ENCODE results near the gene SUPT4H1. TPM values are rescaled to one million over a fixed set of nuclear protein-coding genes. Genes with fewer than 3 reads are reported as not detected.

SUPT4H1 gene
- total and polyA plus RNA-seq, 2 of the 4 experiments (the other 2 are of a cell fraction) = 51.6 to 129 TPM

DNA sequence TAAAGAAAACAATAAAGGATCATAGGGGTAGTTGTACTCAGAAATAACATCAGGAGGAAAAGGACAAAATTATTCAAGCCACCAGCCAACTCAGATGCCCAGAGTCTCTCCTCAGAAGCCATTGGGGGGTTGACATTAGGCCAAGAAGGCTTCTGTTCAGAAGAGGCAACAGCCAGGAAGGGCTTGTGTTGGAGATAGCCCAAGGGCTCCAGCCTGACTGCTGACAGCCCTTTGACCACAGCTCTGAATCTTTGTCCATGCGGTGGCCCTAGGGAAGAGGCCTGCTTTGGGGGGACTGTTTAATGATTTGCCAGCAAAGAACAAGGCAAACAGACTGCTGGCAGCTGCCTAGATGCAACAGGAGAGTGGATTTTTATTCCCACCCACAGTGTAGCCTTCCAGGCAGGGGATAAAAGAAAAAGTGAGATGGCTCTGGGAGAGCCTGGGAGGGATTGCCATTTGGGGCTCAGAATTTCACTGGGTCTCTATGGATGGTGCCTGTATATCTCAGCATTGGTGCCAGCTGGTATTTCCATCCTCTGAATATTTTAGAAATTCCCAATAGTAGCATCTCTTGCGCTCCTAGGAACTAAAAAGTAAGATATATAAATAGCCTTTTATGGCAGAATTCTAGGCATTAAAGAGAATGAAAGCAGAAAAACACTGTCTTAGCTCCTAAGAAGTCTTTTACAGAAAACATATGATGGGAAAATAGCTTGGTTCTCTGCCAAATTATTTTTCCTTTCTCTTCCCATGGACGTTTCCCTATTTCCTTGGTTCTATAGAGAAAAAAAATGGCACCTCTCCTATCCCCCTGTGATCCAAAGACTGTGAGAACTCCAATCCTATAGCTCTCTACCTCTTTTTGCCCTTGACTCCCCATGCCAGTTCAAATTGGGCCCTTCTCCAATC, 29.4 kb upstream of the SUPT4H1 start (continued):
- no peak for TF ChIP-seq MXI1 (IDR thresholded peaks at IDR 0.05; ENCODE audit: borderline replicate concordance, low read depth, low read length)

DNA sequence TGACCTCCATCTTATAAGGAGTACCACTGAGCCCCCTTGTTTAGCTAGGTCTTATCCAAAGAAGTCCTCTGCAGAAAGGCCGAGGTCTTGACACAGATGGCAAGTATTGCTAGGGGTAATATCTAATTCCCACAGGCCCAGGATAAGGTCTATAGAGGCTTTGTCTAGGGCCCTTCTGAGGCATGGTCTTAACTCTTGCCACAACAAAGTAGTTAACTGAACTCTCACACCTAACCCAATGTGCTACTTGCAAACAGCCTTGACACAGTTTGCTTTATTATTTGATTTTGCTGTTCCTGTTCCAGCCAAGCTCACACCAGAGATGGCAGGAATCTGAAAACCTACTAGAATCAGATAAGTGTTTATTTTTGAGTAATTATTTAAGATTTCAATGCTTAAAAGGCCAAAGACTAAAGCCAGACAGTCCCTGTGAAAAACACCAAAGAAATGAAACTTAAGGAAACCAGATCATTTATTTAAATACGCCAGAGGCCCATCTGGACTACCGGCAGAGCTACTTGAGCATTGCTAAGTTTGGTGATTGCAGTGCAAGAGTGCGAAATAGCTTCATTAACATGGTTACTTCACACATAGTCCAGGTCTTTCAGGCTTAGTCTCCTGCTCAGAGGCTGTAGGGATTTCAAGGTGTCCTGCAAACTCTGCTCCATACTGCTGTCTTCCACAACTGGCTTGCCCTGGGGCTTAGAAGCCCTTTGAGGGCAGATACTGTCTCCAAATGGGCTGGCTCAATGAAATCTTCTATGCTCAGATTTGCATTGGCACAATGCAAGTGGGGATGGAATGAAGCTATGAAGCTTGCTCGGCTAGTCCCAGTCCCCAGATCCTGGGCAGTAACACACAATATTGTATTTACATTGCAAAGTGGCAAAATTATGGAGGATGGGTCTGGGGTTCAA, 28.5 kb upstream of the SUPT4H1 start:
- H3K14ac ChIP-seq (replicated peaks; ENCODE audit: low read depth, low read length) = no peak overlapping the region
- no peaks in the 10 kb centered on the region for H3K9me1 ChIP-seq (ENCODE audit: insufficient read depth, low read length)
- no peak overlapping the region for H3K18ac ChIP-seq (ENCODE audit: low read depth, low read length)
- no peak overlapping the region for H4K5ac ChIP-seq (ENCODE audit: low read depth, low read length)
- TF ChIP-seq FOS (IDR thresholded peaks at IDR 0.05; ENCODE audit: low read depth, low read length) = no peak
- no TSS peak for BruUV-seq (replicated peaks)
- peaks cover 23% of the 10 kb centered on the region for H3K27me3 ChIP-seq (ENCODE audit: control insufficient read depth, insufficient read depth, low read length)
- H2AK9ac ChIP-seq (replicated peaks; ENCODE audit: low read depth, low read length, poor library complexity) = no peak overlapping the region
- no peaks in the 10 kb centered on the region for H3K9me3 ChIP-seq (ENCODE audit: control insufficient read depth, insufficient read depth, low read length)
- CTCF ChIA-PET = interaction anchor here (0.5 kb wide), 1 partner anchor 120 kb away, joined by 5 read pairs; no protein-coding TSS in a partner anchor
- no peak overlapping the region for H4K8ac ChIP-seq (ENCODE audit: low read depth in 2 of 2, low read length in 2 of 2)
- no peak overlapping the region for H3K9ac ChIP-seq (ENCODE audit: low read depth, low read length)
- in situ Hi-C loops (cut with MboI; ENCODE audit: low sequenced_read_pairs) (no loop called here), dilution Hi-C loops (cut with HindIII; ENCODE audit: low sequenced_read_pairs, unreplicated experiment) (no loop called here), intact Hi-C loops (cut with micrococcal nuclease) (no loop called here)
- no peak overlapping the region for H2BK20ac ChIP-seq (ENCODE audit: low read depth, low read length)
- H4K20me1 ChIP-seq (ENCODE audit: insufficient read depth, low read length) = no peaks in the 10 kb centered on the region
- H3K36me3 ChIP-seq (ENCODE audit: control insufficient read depth, insufficient read depth, low read length) = no peaks in the 10 kb centered on the region
- no peak overlapping the region for H2BK5ac ChIP-seq (ENCODE audit: low read depth, low read length, poor library complexity, severe bottlenecking)
- H3K79me1 ChIP-seq (ENCODE audit: low read depth in 1 of 2, low read length in 2 of 2) = no peaks in the 10 kb centered on the region
- H3K4me3 ChIP-seq (ENCODE audit: insufficient read depth, low read depth, low read length) = no peak overlapping the region
- H4K91ac ChIP-seq (ENCODE audit: insufficient read depth, low read depth, low read length) = no peak overlapping the region
- H3K23ac ChIP-seq (ENCODE audit: low read depth, low read length) = no peak overlapping the region
- no peak overlapping the region for H3K4ac ChIP-seq (ENCODE audit: low read depth, low read length)
- POLR2A ChIA-PET (ENCODE audit: unreplicated experiment) = no interaction called here
- no peak overlapping the region for H3K27ac ChIP-seq (ENCODE audit: insufficient read depth, low read length)
- DNase-seq (no peak), ATAC-seq (ENCODE audit: low read depth) (no peak)
- H2BK15ac ChIP-seq (ENCODE audit: low read depth, low read length) = no peak overlapping the region
- H2BK120ac ChIP-seq (ENCODE audit: low read depth, low read length) = no peak overlapping the region
- WGBS, 2 experiments (ENCODE audit: extremely low coverage in 2 of 2, insufficient read length in 1 of 2) = no CpG with 5 or more reads among the region's 5 CpGs
- no peak overlapping the region for H3K56ac ChIP-seq (ENCODE audit: extremely low read depth, insufficient read depth, low read length)
- no peak overlapping the region for H3K4me2 ChIP-seq (ENCODE audit: low read depth, low read length)
- H2AFZ ChIP-seq (replicated peaks; ENCODE audit: low read length, poor library complexity) = no peak overlapping the region
- H2AK5ac ChIP-seq (ENCODE audit: low read depth, low read length) = no peak overlapping the region
- H3K4me1 ChIP-seq (ENCODE audit: control insufficient read depth, insufficient read depth, low read length) = no peaks in the 10 kb centered on the region

Measured in IMR-90 (cell line).